NCI-H146 treated with DMSO at 0.1 percent for 48 hours (cell line): Measurements from ENCODE around the gene LRRC40.
"Not testable (repeated sequence)": the region's sequence is repeated elsewhere in the genome, so short reads cannot be mapped to it uniquely, and the experiment has no call there.

Source experiments
- DNase-seq: peaks from one replicate; lab custom pipeline; 2025; ENCODE audit not compliant: unreplicated experiment; lab: John Stamatoyannopoulos, UW

The LRRC40 gene

GRCh38 chr1:70202173-70202758, 3.1 kb downstream of the LRRC40 start:
- DNase-seq = no peak

GRCh38 chr1:70200065-70200464, 5.3 kb downstream of the LRRC40 start:
- no peak for DNase-seq

GRCh38 chr1:70196333-70196732, 9.0 kb downstream of the LRRC40 start:
- no peak for DNase-seq

- DNase-seq = no peak
Observed at GRCh38 chr1:70195342-70195741, 10.0 kb downstream of the LRRC40 start.

GRCh38 chr1:70194601-70195000, 10.8 kb downstream of the LRRC40 start:
- DNase-seq = no peak

GRCh38 chr1:70192446-70192845, 12.9 kb downstream of the LRRC40 start:
- DNase-seq = not testable (repeated sequence)

- DNase-seq = no peak
Observed at GRCh38 chr1:70190180-70190579, 15.2 kb downstream of the LRRC40 start.

- no peak for DNase-seq
Observed at GRCh38 chr1:70188522-70188921, 16.9 kb downstream of the LRRC40 start.

- not testable (repeated sequence) for DNase-seq
Observed at GRCh38 chr1:70185181-70185580, 20.2 kb downstream of the LRRC40 start.

GRCh38 chr1:70171512-70171911, 33.9 kb downstream of the LRRC40 start:
- DNase-seq = no peak

GRCh38 chr1:70169018-70169839, 36.1 kb downstream of the LRRC40 start:
- DNase-seq = peak; percentile 28

GRCh38 chr1:70168283-70168682, 37.1 kb downstream of the LRRC40 start:
- DNase-seq = no peak

GRCh38 chr1:70164350-70164749, 41.0 kb downstream of the LRRC40 start:
- DNase-seq = no peak

GRCh38 chr1:70156529-70157120, 48.8 kb downstream of the LRRC40 start:
- DNase-seq = no peak

- DNase-seq = no peak
Observed at GRCh38 chr1:70153739-70154138, 51.6 kb downstream of the LRRC40 start.

- no peak for DNase-seq
Observed at GRCh38 chr1:70150444-70150843, 54.9 kb downstream of the LRRC40 start.

GRCh38 chr1:70146488-70146887, 58.9 kb downstream of the LRRC40 start:
- no peak for DNase-seq

GRCh38 chr1:70143048-70143659, 62.2 kb downstream of the LRRC40 start:
- DNase-seq = no peak

- DNase-seq = no peak
Observed at GRCh38 chr1:70142075-70142474, 63.3 kb downstream of the LRRC40 start.

- no peak for DNase-seq
Observed at GRCh38 chr1:70140894-70141293, 64.5 kb downstream of the LRRC40 start.

GRCh38 chr1:70140343-70140742, 65.0 kb downstream of the LRRC40 start:
- no peak for DNase-seq

- DNase-seq = no peak
Observed at GRCh38 chr1:70134148-70134547, 71.2 kb downstream of the LRRC40 start.
